Measurements from ENCODE around the gene CATSPER3.

DNA sequence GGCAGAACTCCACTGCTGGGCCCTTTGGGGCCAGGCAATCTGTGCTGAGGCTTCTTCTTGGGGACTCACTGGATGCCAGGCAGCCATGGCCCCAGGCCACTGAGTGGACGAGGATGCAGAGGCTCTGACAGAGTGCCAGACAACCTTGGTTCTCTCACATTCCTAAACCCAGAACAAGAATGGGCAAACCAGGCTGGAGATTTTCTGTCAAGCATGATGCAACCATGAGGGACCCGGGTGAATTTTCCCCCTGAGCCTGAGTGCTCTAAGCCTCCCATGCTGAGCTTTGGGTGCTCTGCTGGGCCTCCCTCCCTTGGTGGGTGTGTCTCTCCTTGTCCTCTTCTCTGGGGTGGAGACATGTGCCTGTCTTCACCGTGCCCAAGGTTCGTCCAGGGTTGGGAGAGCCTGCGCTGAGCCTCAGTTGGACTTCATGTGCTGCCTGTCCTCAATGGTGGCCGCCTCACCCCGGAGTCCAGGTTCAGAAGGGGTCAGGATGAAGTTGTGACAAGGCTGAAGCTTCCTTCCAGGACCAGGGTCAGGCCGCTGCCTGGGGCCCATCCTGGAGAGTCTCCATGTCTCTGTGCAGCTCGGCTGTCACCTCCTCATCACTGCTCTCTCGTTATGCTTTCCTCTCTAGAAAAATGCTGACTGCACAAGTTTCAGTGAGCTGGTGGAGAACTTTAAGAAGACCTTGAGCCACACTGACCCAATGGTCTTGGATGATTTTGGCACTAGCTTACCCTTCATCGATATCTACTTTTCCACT lies 42.2 kb downstream of the CATSPER3 start:
- TF ChIP-seq, protein P1, sequence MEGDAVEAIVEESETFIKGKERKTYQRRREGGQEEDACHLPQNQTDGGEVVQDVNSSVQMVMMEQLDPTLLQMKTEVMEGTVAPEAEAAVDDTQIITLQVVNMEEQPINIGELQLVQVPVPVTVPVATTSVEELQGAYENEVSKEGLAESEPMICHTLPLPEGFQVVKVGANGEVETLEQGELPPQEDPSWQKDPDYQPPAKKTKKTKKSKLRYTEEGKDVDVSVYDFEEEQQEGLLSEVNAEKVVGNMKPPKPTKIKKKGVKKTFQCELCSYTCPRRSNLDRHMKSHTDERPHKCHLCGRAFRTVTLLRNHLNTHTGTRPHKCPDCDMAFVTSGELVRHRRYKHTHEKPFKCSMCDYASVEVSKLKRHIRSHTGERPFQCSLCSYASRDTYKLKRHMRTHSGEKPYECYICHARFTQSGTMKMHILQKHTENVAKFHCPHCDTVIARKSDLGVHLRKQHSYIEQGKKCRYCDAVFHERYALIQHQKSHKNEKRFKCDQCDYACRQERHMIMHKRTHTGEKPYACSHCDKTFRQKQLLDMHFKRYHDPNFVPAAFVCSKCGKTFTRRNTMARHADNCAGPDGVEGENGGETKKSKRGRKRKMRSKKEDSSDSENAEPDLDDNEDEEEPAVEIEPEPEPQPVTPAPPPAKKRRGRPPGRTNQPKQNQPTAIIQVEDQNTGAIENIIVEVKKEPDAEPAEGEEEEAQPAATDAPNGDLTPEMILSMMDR (IDR thresholded peaks at IDR 0.05), result no peak
- TF ChIP-seq POLR2A (IDR thresholded peaks at IDR 0.05), result no peak

Measured in heart left ventricle (tissue), 13 donors.